ENCODE results near the gene TENM3.

The TENM3 gene

GRCh38 chr4:182554736-182555135 lies 311.5 kb downstream of the TENM3 start:
- Histone ChIP-seq H3K4me3 (ENCODE audit: low read length) (no peak overlapping the region), H3K9me3 (ENCODE audit: insufficient read depth, low read length) (no peaks in the 10 kb centered on the region), H3K4me1 (ENCODE audit: low read length) (0 out of 2 replicates have a peak, but pooled peaks cover 4% of the 10 kb centered on the region), H3K9ac (ENCODE audit: low read length) (no peak overlapping the region), H2AFZ (ENCODE audit: low read depth, low read length) (no peak overlapping the region), H3K27ac (ENCODE audit: low read length) (no peak overlapping the region), H3K4me2 (ENCODE audit: low read length) (no peak overlapping the region), H3K36me3 (replicated peaks; ENCODE audit: low read depth, low read length) (no peaks in the 10 kb centered on the region), H3K27me3 (ENCODE audit: low read depth, low read length) (no peaks in the 10 kb centered on the region), H4K20me1 (ENCODE audit: insufficient read depth, low read length) (no peaks in the 10 kb centered on the region), H3K79me2 (ENCODE audit: low read length) (no peaks in the 10 kb centered on the region)
- TF ChIP-seq CTCF (IDR thresholded peaks at IDR 0.05; ENCODE audit: low read depth, low read length), result no peak
- TF ChIP-seq EZH2phosphoT487 (IDR thresholded peaks at IDR 0.05; ENCODE audit: low read depth), result no peak

GRCh38 chr4:182555997-182556418 lies 312.8 kb downstream of the TENM3 start:
- Histone ChIP-seq H3K4me3 (ENCODE audit: low read length) (no peak overlapping the region), H2AFZ (ENCODE audit: low read depth, low read length) (no peak overlapping the region), H4K20me1 (ENCODE audit: insufficient read depth, low read length) (no peaks in the 10 kb centered on the region), H3K36me3 (replicated peaks; ENCODE audit: low read depth, low read length) (no peaks in the 10 kb centered on the region), H3K4me2 (ENCODE audit: low read length) (no peak overlapping the region), H3K4me1 (ENCODE audit: low read length) (0 out of 2 replicates have a peak, but pooled peaks cover 4% of the 10 kb centered on the region), H3K9ac (ENCODE audit: low read length) (no peak overlapping the region), H3K79me2 (ENCODE audit: low read length) (no peaks in the 10 kb centered on the region), H3K27me3 (ENCODE audit: low read depth, low read length) (no peaks in the 10 kb centered on the region), H3K9me3 (ENCODE audit: insufficient read depth, low read length) (no peaks in the 10 kb centered on the region), H3K27ac (ENCODE audit: low read length) (no peak overlapping the region)
- TF ChIP-seq EZH2phosphoT487 (IDR thresholded peaks at IDR 0.05; ENCODE audit: low read depth) (no peak), CTCF (IDR thresholded peaks at IDR 0.05; ENCODE audit: low read depth, low read length) (no peak)

GRCh38 chr4:182556580-182556979 lies 313.4 kb downstream of the TENM3 start:
- TF ChIP-seq EZH2phosphoT487 (IDR thresholded peaks at IDR 0.05; ENCODE audit: low read depth), result no peak
- TF ChIP-seq CTCF (IDR thresholded peaks at IDR 0.05; ENCODE audit: low read depth, low read length), result no peak
- H3K9ac ChIP-seq (ENCODE audit: low read length), result no peak overlapping the region
- no peak overlapping the region for H2AFZ ChIP-seq (ENCODE audit: low read depth, low read length)
- no peak overlapping the region for H3K27ac ChIP-seq (ENCODE audit: low read length)
- no peaks in the 10 kb centered on the region for H3K9me3 ChIP-seq (ENCODE audit: insufficient read depth, low read length)
- H3K27me3 ChIP-seq (ENCODE audit: low read depth, low read length), result no peaks in the 10 kb centered on the region
- H4K20me1 ChIP-seq (ENCODE audit: insufficient read depth, low read length), result no peaks in the 10 kb centered on the region
- no peak overlapping the region for H3K4me2 ChIP-seq (ENCODE audit: low read length)
- H3K4me3 ChIP-seq (ENCODE audit: low read length), result no peak overlapping the region
- 0 out of 2 replicates have a peak, but pooled peaks cover 4% of the 10 kb centered on the region for H3K4me1 ChIP-seq (ENCODE audit: low read length)
- no peaks in the 10 kb centered on the region for H3K79me2 ChIP-seq (ENCODE audit: low read length)
- no peaks in the 10 kb centered on the region for H3K36me3 ChIP-seq (replicated peaks; ENCODE audit: low read depth, low read length)

GRCh38 chr4:182560358-182560757 lies 317.2 kb downstream of the TENM3 start:
- no peaks in the 10 kb centered on the region for H3K36me3 ChIP-seq (replicated peaks; ENCODE audit: low read depth, low read length)
- H3K27me3 ChIP-seq (ENCODE audit: low read depth, low read length), result no peaks in the 10 kb centered on the region
- H3K4me2 ChIP-seq (ENCODE audit: low read length), result 0 out of 2 replicates have a peak overlapping the region, but pooled peaks have one; percentile 8
- peaks cover 8% of the 10 kb centered on the region for H3K4me1 ChIP-seq (ENCODE audit: low read length)
- H3K27ac ChIP-seq (ENCODE audit: low read length), result no peak overlapping the region
- H3K79me2 ChIP-seq (ENCODE audit: low read length), result no peaks in the 10 kb centered on the region
- H3K9me3 ChIP-seq (ENCODE audit: insufficient read depth, low read length), result no peaks in the 10 kb centered on the region
- no peaks in the 10 kb centered on the region for H4K20me1 ChIP-seq (ENCODE audit: insufficient read depth, low read length)
- TF ChIP-seq EZH2phosphoT487 (IDR thresholded peaks at IDR 0.05; ENCODE audit: low read depth), result no peak
- no peak for TF ChIP-seq CTCF (IDR thresholded peaks at IDR 0.05; ENCODE audit: low read depth, low read length)
- no peak overlapping the region for H3K4me3 ChIP-seq (ENCODE audit: low read length)
- H2AFZ ChIP-seq (ENCODE audit: low read depth, low read length), result peak overlapping the region; percentile 30
- H3K9ac ChIP-seq (ENCODE audit: low read length), result no peak overlapping the region
